CD4-positive, alpha-beta T cell treated with Interleukin-1 beta for 1 hour (primary cell): ENCODE results near the gene RHPN2.
"Not testable (repeated sequence)": the region's sequence is repeated elsewhere in the genome, so short reads cannot be mapped to it uniquely, and the experiment has no call there.

ENCODE experiments used
- DNase-seq, 2 donors: peaks; one replicate each; pipeline ENCODE4 v3.0.0-alpha.2; 2020 to 2022

Gene RHPN2

DNA sequence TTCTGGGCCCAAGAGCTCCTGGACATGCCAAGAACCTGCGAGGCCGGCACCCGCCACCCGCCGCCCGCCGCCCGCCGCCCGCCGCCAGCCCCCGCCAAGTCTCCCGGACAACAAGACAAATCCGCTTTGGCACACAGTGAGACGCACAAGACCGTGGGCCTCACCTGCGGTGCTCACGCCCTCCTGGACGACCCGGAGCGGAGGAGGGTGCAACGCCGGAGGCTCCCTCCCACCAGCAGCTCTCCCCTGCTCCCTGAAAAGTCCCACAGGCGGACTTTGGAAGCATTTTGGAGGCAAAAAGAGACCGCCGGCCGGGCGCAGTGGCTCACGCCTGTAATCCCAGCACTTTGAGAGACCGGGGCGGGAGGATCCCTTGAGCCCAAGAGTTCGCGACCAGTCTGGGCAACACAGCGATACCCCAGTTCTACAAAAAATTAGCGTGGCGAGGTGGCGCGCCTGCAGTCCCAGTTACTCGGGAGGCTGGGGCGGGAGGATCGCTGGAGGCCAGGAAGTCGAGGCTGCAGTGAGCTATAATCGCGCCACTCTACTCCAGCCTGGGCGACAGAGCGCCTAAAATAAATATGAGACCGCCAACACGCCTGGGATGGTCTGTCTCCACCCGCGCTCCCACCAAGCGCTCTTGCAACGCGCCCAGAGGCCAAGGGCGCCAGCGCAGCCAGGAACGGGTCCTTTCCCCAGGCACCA, 783 bp downstream of the RHPN2 start:
- no peak for DNase-seq

GRCh38 chr19:33063356-33063752, 1.3 kb downstream of the RHPN2 start:
- DNase-seq = no peak

DNA sequence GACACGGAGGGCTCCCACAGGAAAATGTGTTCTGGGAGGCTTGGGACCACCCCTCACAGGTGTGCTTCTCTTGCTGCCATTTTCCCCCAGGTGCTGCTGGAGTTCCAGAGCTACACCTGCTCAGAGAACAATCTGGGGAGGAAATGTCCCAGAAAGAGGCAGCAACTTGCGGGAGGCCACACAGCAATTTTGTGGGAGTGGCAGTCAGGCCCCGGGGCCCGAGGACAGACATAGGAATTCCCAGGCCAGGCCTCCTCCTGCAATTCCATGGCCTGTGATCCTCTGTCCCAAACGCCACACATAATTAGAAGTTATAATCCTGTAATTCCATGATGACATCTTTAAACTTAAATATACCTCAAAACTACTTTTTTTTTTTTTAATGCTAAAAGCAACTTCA, 1.8 kb downstream of the RHPN2 start:
- no peak for DNase-seq

DNA sequence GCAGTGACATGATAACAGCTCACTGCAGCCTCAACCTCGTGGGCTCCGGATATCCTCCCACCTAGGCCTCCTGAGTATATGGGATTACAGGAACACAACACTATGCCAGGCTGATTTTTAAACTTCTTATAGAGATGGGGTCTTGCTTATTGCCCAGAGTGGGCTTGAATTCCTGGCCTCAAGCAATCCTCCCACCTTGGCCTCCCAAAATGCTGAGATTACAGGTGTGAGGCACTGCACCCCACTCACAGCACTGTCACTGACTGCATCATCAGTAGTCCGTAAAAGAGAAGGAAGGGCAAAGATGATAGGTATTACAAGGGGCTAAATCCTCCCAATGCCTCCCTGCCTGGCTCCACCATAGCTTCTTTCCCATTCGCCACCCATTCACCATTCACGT, 4.1 kb downstream of the RHPN2 start:
- DNase-seq = no peak

GRCh38 chr19:33055718-33056117, 9.0 kb downstream of the RHPN2 start:
- DNase-seq = no peak

DNA sequence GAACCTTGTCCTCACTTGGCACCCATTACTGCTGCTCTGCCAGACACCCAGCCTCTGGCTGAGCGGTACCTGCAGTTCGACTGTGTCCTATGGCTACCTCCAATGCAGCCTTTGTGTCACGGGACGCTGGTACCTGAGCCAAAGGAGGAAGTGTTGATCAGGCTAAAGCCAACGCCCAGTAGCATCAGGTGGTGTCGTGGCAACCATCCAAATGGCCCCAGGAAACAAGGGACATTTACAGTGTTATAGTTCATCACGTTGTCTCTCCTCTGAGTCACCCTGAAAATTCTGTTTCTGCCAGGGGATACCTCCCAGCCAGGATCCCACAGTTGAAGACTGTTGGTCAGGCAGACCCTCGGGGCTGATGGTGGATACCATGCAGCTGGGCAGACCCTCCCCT, 10.1 kb downstream of the RHPN2 start:
- no peak for DNase-seq

GRCh38 chr19:33052352-33052972, 12.2 kb downstream of the RHPN2 start:
- no peak for DNase-seq

GRCh38 chr19:33050110-33050509, 14.6 kb downstream of the RHPN2 start:
- no peak for DNase-seq

DNA sequence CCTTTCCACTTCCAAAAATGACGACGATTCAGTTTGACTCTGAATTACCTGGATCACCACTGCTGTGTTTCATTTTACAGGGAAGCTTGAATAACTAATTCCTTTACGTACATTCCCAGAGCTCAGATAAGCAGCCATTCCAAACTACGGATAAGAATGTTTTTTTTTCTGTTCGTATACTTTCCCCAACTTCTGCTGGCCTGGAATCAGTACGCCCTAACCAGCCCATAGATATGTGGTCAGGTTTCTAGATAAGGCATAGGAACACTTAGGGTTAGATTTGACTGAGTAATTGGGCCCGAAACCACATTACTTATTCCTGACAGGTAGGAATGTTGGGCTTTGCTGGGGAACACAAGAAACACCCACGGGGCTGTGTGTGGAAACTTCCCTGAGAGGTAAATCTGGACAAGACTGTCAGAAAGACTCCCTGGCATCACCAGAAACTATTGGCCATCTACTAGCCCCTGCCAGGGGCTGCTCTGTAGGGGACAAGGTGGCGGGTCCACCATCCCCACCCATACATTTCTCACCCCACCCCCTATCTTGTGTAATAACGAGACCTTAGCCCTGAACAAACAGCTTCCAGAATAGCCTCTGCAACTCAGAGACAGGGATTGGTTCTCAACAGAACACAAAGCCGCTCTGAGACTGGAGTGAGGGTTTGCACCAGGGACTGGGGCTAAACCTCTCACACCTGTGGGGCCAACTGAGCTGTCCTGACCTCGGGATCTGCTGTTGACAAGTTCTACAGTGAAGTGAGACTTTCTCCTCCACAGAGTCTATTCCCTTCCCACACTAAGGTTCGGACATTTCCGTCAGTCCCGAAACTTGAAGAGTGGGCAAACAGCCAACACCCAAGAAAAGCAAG, 15.6 kb downstream of the RHPN2 start:
- DNase-seq = no peak

GRCh38 chr19:33047422-33047821, 17.3 kb downstream of the RHPN2 start:
- DNase-seq = no peak

DNA sequence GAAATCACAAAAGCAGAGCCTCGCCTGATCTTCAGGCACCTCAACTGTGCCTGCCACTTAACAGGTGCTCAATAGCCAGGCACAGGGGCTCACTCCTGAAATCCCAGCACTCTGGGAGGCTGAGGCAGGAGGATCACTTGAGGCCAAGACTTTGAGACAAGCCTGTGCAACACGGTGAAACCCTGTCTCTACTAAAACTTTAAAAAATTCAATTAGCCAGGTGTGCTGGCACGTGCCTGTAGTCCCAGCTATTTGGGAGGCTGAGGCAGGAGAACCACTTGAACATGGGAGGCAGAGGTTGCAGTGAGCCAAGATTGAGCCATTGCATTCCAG, 22.9 kb downstream of the RHPN2 start:
- DNase-seq = not testable (repeated sequence)

- no peak for DNase-seq
Observed at GRCh38 chr19:33040994-33041827, 23.5 kb downstream of the RHPN2 start.

- no peak for DNase-seq
Observed at GRCh38 chr19:33039815-33040214, 24.9 kb downstream of the RHPN2 start.

GRCh38 chr19:33039108-33039599, 25.5 kb downstream of the RHPN2 start:
- no peak for DNase-seq

DNA sequence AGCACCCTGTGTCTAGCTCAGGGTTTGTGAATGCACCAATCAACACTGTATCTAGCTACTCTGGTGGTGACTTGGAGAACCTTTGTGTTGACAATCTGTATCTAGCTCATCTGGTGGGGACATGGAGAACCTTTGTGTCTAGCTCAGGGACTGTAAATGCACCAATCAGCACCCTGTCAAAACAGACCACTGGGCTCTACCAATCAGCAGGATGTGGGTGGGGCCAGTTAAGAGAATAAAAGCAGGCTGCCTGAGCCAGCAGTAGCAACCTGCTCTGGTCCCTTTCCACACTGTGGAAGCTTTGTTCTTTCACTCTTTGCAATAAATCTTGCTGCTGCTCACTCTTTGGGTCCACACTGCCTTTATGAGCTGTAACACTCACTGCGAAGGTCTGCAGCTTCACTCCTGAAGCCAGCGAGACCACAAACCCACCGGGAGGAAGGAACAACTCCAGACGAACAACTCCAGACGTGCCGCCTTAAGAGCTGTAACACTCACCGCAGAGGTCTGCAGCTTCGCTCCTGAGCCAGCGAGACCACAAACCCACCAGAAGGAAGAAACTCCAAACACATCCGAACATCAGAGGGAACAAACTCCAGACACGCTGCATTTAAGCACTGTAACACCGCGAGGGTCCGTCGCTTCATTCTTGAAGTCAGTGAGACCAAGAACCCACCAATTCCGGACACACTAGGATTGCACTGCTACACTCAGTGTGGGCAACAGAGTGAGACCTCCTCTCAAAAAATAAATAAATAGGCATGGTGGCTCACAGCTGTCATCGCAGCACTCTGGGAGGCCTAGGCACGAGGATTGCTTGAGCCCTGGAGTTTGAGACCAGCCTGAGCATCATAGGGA, 27.3 kb downstream of the RHPN2 start:
- DNase-seq = peak; percentile 8 to 14

- DNase-seq = not testable (repeated sequence)
Observed at GRCh38 chr19:33036370-33037167, 28.1 kb downstream of the RHPN2 start.

GRCh38 chr19:33035461-33035860, 29.2 kb downstream of the RHPN2 start:
- DNase-seq = no peak

DNA sequence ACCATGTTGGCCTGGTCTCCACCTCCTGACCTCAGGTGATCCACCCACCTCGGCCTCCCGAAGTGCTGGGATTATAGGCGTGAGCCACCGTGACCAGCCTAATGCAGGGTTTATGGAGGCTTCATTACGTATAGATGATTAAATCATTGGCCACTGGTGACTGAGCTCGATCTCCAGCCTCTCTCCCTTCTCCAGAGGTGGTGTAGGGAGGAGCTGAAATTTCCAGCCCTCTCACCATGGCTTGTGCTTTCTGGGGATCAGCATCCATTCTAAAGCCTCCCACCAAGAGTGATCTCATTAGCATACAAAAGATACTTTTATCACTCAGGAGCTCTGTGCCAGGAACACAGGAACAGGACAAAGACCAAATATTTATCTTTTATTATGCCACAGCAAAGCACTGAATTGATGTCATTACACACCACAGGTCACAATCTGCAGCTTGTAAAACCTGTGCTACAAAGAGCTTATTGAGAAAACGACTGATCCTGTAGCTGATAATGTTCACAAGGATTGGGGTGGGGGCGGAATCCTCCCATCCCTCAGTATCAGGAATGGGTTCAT, 32.4 kb downstream of the RHPN2 start:
- DNase-seq = no peak

GRCh38 chr19:33029746-33030303, 34.9 kb downstream of the RHPN2 start:
- DNase-seq = no peak

DNA sequence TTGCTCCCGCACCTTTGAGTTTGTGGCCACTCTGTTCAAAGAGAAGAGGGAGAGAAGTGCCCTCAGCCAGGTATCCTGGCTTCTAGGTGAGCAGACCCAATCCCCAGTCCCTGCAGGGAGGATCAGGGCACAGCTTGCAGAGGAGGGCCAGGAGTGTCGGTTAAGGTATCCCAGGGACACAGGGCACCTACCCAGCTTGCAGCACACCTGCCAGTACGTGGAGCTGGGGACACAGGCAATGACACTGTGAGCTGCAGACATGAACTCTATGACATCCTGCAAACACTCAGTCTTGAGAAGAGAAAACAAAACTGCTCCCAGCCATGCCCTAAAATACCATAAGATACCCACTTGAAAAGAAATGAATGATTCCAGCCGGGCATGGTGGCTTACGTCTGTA, 38.1 kb downstream of the RHPN2 start:
- not testable (repeated sequence) for DNase-seq
